A204.1 (cell line): Measurements from ENCODE around the gene MBD2.
"Not testable (repeated sequence)": the region's sequence is repeated elsewhere in the genome, so short reads cannot be mapped to it uniquely, and the experiment has no call there.

Experiments
- FAIRE-seq: peaks from 2 replicates; lab custom pipeline; 2012; peaks lifted over from hg19 to GRCh38; lab: Jason Lieb, UNC

Gene MBD2, protein sequence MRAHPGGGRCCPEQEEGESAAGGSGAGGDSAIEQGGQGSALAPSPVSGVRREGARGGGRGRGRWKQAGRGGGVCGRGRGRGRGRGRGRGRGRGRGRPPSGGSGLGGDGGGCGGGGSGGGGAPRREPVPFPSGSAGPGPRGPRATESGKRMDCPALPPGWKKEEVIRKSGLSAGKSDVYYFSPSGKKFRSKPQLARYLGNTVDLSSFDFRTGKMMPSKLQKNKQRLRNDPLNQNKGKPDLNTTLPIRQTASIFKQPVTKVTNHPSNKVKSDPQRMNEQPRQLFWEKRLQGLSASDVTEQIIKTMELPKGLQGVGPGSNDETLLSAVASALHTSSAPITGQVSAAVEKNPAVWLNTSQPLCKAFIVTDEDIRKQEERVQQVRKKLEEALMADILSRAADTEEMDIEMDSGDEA

GRCh38 chr18:54224379-54225014 is at the start of gene MBD2:
Gene MBD2, minus strand, starts transcription at chr18:54224669. Its CDS starts 110 bp downstream, at chr18:54224559.
- peak; percentile 87 for FAIRE-seq

GRCh38 chr18:54269893-54270844 is 45.7 kb upstream of the MBD2 start:
- FAIRE-seq = peak; percentile 53

- FAIRE-seq = no peak
Observed at GRCh38 chr18:54268751-54269150, 44.3 kb upstream of the MBD2 start.

DNA sequence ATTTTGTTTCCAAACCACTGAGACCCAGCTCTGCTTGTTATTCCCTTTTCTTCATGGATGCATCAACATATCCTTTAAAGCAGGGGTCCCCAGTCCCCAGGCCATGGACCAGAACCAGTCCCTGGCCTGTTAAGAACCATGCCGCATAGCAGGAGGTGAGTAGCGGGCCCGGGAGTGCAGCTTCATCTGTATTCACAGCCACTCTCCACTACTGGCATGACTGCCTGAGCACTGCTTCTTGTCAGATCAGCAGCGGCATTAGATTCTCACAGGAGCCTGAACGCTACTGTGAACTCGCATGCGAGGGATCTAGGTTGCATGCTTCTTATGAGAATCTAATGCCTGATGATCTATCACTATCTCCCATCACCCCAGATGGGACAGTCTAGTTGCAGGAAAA is 43.2 kb upstream of the MBD2 start:
- no peak for FAIRE-seq

GRCh38 chr18:54263904-54264336 is 39.5 kb upstream of the MBD2 start:
- no peak for FAIRE-seq

DNA sequence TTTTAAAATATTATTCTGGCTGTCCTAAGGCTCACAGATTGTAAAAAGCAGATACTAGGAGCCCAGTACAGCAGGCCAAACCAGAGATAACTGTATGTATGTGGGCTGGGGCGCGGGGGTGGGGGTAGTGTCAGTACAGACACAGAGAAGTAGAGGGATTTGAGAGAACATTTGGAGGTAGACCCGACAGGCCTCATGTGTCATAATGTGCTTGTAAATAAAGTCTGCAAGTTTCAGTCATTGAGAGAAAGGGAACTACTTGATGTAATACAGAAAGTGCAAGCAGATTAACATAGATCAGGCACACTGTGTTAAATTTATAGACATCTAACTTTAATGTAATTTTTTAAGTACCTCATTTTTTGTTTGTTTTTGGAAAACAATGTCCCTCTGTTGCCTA is 37.4 kb upstream of the MBD2 start:
- no peak for FAIRE-seq

GRCh38 chr18:54260396-54261072 is 36.1 kb upstream of the MBD2 start:
- FAIRE-seq = no peak

- FAIRE-seq = not testable (repeated sequence)
Observed at GRCh38 chr18:54257818-54258217, 33.3 kb upstream of the MBD2 start.

DNA sequence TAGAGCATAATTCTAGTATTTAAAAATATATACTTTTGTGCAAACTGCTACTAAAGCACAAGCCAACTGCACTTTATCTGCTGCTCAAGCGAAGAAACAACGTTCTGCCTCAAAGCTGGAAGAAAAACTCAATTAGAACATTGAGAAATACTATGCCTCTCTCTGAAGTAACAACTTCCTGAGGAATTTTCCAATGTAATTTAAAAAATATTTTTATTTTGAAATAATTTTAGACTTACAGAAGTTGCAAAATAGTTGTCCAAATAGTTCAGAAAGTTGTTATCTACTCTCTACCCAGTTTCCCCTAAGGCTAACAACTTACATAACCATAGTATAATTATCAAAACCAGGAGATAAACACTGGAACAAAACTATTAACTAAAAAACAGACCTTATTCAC is 32.5 kb upstream of the MBD2 start:
- FAIRE-seq = no peak

- FAIRE-seq = no peak
Observed at GRCh38 chr18:54255141-54255540, 30.7 kb upstream of the MBD2 start.

GRCh38 chr18:54254265-54254758 is 29.8 kb upstream of the MBD2 start:
- FAIRE-seq = no peak

DNA sequence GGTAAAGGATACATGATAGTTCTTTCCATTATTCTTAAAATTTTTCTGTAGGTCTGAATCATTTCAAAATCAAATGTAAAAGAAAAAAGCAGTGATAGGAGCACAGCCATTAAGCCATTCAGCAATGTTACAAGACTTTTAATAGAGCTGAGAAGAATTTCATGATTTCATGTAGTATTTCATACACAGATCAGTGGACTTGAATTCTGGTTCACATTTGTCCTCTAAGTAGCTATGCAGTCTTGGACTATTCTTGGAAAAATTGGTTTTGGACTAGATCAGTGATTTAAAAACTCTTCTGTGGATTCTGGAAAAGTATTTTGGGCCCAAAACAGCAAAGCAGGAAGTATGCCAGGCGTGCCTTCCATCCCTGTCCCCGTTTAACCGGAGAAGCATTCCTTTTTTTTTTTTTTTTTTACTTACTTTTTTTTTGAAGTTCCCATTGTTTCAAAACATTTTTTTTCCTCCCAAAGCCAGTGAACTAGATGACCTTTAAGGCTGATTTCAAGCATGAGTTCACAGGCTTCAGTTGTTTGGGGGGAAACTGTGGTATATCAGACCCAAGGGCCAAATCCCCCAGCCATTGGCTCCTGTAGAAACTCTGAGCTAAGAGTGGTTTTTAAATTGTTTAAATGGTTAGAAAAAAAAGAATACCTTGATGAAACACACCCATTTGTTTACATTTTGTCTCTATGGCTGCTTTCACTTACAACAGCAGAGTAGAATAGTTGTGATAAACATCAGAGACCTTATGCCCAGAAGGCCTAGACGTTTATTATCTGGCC is 27.3 kb upstream of the MBD2 start:
- no peak for FAIRE-seq

DNA sequence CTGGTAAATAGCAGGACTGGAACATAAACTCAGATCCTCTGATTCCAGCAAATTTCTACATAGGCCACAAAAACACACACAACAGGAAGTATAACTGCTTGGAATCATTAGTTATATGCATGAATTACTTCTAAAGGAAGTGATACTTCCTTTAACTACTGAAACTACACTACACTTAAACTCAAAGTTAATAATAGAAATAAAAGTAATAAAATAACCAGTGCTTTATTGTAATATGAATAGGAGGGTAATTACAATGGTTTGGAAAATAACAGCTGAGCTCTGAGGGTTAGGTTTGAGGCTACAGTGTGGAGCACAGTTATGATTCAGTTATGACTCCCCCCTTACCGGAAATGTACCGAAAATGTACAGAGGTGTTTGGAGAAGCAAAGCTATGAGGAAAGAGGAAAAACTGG is 26.4 kb upstream of the MBD2 start:
- FAIRE-seq = no peak

- no peak for FAIRE-seq
Observed at GRCh38 chr18:54247511-54248175, 23.2 kb upstream of the MBD2 start.

- no peak for FAIRE-seq
Observed at GRCh38 chr18:54242327-54242726, 17.9 kb upstream of the MBD2 start.

DNA sequence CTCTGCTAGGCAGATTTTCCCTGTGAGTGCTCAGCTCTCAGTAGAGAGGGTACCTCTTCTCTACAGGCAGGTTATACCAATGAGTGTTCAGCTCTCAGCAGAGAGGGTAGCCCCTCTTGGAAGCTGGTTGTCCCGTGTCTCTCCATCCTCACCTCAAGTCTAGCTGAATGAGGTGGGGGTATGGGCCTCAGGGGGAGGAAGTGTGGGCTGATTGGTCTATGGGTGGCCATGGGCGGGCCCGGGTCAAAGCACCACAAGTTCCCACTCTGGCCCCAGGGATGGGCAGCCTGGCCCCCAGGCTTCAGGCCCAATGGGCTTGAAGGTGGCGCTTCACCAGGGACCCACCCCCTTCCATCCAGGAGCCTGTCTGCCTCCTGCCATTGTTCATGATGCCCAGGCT is 17.0 kb upstream of the MBD2 start:
- no peak for FAIRE-seq

DNA sequence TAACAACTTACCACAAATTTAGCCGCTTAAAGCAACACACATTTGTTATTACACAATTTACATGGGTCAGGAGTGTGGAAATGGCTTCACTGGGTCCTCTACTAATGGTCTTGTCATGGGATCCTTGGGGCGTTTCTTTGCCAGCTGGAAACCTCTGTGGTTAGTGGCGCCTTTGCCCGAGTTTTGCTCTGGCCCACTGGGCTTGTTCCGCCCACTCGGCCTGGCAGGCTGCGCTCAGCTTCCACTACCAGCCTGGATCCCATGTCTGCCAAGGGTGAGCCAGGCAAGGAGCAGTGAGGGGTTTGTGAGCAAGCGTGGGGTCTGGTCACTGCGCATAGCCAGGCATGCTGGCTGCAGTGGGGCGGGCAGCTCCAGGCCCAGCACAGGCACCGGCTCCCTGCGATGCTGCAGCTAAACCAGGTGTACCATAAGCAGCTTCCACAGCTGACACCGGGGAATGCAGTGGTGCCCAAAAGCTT is 16.2 kb upstream of the MBD2 start:
- no peak for FAIRE-seq

GRCh38 chr18:54239601-54240000 is 15.1 kb upstream of the MBD2 start:
- no peak for FAIRE-seq

DNA sequence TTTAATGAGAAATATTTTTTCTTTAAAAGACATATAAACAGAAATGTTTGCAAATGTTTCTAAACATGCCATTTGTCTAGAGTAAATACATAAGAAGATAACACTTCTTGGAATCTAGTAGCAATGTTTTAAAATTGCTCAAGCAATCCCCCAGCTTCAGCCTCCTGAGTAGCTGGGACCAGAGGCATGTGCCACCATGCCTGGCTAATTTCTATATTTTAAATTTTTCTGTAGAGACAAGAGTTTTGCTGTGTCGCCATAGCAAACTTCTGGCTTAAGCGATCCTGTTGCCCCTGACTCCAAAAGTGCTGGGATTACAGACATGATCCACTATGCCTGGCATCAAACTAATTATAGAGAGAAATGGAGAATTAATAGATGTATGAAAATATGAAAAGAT is 14.6 kb upstream of the MBD2 start:
- FAIRE-seq = no peak

DNA sequence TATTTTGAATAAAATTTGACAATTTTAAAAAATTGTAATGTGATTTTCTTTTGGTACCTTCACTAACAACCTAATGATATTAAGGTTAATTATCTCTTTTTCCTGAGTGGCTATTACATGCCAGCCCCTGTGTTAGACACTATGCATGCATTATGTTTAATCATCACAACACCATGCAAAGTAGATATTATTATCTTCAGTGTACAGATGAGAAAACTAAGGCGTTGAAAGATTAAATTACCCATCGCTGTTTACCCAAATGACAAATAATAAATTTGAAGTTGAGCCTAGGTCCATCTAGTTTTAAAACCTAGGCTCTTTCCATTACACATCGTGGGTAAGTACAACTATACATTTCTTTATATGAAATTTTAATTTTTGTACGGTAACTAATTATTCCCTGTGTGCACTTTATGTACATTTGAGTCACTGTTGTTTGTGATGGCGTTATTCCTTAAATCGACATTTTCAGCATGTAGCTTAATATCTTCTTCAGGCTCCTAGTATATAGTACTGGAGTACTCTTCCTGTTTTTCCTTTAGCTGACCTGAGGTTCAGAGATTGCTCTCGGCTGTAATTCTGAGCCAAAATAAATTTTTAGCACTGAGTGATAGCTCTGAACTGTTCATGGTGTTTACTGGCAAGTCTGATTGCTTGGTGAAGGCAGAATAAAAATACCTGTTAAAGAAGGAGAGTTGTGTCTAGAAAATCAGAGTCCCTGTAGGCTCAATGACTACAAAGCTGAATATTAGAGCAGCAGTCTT is 13.9 kb upstream of the MBD2 start:
- FAIRE-seq = no peak
